Activated T-helper 1 cell treated with anti-CD3 and anti-CD28 coated beads, Interleukin-2, amount 50 U/mL, for 16 hours (primary cell): ENCODE results near the gene TRIM47.

Experiments used
- DNase-seq, 2 donors: peaks; one replicate each; pipeline ENCODE4 v3.0.0-alpha.2; 2020; ENCODE audit warnings: low read depth in 1 of 2, low spot score in 1 of 2

The TRIM47 gene

DNA sequence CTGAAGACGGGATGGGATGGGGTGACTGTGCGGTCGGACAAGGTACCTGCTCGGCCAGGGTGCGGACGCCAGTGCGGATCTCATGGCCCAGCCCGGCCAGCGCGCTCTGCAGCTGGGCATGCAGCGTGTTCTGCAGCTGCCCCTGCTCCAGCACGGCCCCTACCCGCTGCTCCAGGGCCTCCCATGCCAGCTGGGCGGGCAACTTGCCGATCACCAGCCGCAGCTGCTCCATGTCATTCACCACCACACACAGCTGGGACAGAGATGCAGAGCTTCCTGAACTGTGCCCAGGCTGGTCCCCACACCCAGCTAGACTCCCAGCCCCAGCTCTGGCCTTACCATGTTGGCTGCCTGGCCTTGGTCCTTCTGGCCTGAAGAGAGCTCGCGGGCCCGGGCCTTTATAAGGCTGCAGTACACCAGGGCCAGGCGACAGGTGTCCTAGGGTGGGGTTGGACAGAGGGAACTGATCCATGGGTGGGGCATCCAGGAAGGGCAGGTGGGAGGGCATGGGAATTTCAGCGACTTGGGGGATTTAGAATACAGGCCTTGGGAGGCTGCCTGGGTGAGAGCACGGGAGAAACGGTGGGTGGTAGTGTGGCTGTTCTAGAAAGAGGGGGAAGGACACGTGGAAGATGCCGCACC is 44.0 kb downstream of the TRIM47 start:
- no peak for DNase-seq

DNA sequence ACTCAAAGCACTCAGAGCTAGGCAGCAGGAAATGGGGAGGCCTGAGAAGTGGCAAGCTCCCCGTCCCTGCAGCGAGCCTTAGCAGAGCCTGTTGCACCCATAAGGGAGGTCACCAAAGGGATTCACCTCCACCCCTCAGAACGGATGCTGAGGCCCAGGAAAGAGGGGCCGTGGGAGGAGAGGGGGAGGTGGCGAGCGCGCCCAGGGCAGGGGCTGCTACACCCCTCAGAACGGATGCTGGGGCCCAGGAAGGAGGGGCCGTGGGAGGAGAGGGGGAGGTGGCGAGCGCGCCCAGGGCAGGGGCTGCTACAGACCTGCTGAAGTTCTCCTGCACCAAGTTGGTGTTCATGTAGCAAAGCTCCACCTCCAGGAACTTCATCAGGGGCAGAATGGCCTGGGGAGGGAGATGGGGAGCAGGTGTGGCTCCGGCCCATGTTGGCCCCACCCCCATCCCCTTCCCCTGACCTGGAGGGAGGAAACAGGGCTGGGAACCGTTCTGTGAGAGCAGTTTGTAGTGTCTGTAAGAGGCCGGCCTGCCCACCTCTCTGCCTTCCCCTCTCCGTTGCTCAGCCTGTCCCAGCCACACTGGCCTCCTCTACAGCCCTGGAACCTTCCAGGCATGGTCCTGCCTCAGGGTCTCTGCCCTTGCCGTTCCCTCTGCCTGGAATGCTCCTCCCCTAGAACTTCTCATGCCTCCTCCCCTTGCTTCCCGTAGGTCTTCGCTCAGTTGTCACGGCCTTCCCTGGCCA is 45.6 kb downstream of the TRIM47 start:
- no peak for DNase-seq

DNA sequence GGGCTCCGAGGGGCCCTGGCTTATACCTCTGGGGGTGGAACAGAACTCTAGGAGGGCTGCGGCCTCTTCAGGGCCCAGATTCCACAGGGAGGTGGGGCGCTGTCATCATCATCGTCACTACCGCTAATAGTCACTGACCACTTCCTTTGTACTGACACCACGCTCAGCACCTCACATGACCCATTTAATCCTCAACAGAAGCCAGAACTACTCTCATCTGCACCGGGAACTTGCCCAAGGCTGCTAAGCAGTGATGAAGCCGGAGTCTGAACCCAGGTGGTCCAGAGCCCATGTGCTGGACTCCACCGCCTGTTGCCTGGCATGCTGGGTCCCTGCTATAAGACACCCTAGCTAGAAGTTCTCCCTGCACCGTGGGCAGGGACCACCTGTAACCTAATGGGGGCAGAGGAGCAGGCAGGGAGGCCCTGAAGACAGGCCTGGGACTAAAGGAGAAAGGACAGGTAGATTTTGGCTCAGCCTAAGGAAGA is 46.2 kb downstream of the TRIM47 start:
- no peak for DNase-seq

DNA sequence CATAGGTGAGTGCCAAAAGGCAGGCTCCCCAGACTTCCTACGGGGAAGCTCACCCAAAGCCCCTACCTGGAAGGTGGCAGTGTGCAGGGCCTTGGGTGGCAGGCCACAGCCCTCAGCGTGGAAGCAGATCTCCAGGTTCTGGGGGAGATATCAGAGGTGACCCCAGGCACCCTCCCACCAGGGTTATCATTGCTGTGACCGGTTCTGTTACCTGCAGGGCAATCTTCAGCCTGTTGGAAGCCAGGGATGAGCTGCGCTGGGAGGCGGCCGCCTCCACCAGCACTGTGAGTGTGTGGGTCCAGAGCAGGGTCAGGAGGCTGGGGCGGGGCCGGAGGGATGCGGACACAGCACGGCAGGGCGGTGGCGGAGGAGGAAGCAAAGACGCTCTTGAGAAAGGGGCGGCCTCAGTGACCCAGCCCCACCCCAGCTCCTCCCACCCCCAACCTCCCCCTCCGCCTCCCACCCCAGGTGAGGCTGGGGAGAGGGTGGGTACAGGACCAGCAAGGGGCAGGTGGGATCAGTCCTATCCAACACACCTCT is 47.3 kb downstream of the TRIM47 start:
- DNase-seq = no peak

DNA sequence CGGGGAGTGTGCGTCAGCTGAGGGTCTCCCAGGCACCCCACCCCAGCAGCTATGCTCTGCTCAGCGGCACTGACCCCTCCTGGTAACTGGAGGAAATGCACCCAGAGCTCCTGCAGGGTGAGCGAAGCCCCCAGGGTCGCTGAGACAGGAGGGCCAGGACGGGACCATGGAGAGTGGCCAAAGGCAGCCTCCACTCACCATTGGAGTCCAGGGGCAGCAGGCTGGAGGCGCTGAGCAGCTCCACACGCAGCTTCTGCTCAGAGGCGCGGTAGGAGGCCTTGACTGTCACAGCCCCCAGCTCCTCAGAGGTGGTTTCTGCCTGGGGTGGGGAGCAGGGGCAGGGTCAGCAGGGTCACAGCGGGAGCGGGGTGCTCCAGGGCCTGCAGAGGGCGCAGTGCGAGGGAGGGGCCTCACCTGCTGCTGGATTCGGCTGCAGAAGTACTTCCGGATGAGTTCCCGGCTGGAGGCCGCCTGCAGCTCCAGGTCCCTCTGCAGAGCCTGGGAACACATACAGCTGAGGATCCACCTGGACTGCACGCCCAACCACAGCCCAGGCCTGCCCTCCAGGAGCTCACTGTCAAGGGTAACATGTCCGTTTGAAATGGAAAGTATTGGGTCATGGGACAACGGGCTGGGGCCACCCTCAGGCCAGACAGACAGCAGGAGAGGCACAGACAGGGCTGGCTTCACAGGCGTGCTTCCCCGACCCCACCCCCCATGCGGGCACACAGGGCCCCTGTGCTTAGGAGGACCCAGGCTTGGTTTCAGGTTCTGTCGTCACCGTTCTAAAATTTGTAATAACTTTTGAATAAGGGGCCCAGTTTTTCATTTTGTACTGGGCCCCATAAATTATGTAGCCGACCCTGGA is 48.0 kb downstream of the TRIM47 start:
- DNase-seq = no peak

DNA sequence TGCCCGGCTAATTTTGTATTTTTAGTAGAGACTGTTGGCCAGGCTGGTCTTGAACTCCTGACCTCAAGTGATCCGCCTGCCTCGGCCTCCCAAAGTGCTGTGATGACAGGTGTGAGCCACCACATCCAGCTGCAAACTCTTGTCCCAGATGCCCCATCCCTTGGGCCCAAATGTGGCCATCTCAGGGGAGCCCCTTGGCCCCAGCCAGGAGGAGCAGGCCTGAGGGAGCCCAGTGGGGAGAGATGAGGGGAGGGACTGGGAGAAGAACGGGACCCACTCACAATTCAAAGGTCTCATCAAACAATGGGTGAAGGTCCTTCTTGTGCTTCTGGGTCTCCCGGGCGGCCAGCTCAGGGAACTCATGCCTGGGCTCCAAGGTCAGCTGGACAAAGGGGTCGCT is 48.6 kb downstream of the TRIM47 start:
- DNase-seq = no peak

DNA sequence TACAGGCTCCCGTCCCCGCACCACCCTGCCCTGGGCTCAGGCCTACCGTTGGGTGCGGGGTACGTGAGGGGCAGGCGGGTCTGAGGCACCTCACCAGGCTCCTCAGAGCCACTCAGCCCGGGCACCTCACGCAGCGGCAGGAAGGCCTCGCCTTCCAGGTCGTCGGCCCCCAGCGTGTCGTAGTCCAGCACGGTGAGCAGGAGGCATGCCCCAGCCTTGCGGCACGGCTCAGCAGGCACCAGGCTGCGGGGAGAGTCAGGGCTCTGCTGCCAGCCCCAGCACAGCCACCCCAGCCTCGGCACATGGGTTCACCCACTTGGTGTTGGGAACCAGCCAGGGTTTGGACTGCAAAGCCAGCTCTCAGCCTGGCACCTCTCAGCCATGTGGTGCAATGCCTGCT is 49.6 kb downstream of the TRIM47 start:
- DNase-seq = no peak

DNA sequence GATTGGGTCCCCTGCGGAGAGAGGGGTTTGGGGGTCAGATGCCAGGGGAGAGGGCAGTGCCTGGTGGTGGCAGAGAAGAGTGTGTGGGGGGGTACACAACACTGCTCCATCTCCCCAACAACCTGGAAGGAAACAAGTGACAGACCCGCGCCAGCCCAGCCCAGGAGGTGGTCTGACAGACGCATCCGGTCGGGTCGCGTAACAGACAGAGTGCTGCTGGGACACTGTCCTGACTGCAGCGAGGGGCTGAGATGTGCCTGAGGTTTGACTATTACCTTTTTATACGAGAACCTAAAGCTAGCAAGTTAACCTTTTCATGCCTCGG is 50.3 kb downstream of the TRIM47 start:
- no peak for DNase-seq

DNA sequence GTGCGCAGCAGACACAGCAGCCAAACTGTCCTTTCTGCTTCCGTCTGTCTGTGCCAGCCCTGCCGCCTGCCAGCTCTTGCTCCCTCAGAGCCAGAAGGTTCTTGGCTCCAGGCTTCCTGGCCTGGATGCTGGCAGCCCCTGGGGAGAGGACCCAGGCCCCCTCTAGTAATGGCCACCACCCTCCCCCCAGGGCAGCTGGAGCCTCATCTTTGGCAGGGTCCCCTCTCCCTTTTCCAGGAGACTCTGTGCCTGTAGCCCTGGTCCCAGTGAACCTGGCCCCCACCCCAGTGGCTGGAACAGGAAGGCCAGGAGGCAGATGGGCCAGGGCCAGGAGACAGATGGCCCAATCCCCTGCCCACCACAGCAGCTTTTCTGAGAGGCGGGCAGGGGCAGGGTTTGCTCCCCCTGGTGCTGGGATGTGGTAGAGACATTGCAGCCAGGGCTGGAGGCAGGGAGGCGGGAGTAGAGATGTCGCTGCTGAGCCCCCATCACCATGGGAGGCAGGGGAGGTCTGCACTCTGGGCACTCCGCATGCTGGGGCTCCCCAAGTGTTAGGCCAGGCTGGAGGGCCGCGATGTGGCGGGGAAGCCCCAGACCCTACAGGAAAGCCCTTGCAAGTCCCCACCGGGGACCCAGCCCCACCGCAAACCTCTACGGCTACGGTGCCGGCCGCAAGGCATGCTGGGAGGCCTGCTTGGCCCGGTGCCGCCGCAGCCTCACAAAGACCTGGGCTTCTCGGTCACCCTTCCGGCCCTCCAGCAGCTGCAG is 50.9 kb downstream of the TRIM47 start:
- peak; percentile 16 to 47 for DNase-seq

DNA sequence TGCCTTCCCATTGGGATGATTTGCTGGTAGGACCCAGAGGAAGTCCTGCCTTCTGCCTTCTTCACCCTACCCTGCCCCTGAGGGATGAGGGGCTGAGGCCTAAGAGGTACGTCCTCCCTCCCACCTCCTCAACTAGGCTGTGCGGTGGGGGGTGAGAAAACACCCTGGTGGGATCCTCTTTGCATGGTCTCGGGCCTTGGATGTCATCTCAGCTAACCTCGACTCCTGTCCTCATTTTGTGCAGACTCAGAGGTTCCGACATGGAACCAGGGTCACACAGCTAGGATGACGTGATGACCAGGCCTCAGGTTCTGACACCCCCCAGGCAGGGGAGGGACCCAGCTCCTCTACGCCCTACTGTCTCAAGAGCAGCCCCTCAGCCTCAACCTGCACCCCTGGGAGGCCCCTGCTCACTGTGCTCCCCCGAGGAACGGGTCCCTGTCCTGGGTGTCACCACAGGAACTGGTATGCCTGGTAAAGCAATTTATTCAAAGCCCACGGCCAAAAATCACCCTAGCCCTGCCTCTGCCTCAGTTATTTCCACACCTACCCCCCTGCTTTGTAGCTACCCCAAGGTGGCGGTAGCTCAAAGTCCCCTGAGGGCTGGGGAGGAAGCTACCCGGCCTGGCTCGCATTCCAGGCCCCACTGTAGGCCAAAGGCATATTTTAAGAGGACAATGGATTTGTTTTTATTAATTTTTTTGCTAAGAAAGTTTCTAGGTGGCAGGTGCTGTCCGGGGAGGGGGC is 51.6 kb downstream of the TRIM47 start:
- no peak for DNase-seq

DNA sequence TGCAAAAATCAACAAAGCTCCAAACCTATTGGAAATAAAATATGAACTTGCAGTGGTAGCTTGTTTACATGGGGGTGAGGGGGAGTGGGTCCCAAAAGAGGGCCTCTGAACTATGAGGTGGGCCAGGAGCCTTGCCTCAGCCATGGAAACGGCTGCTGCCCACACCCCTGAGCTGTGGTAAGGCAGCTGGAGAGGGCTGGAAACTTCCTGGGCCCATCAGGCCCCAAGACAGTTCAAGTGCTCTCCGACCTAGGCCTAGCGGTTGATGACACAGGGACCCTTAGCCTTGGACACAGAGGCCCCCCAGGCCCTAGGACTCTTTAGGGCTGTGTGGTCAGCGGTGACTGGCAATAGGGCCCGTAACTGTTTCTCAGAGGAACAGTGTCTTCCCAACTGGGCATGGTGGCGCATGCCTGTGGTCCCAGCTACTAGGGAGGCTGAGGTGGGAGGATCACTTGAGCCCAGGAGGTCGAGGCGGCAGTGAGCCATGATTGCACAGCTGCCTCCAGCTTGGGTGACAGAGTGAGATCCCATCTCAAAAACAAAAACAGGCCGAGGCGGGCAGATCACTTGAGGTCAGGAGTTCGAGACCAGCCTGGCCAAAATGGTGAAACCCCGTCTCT is 52.5 kb downstream of the TRIM47 start:
- no peak for DNase-seq

DNA sequence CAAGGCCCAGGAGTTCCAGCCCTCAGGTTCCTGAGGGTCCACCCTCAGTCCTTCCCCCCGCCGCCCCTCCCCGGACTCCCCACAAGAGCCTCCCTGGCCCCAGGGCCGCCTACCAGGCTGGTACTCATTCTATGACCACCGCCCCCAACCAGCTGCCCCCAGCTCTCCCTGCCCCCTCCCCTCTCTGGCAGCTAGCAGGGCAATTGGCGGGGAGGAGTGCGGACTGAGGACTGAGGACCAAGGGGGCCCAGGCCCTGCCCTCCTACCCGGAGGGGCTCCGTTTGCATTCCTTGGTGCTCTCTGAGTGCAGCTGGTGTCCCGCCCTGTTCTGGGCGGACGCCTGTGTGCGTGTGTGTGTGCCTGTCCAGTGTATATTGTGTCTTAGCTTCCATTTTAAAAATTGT is 53.2 kb downstream of the TRIM47 start:
- no peak for DNase-seq

DNA sequence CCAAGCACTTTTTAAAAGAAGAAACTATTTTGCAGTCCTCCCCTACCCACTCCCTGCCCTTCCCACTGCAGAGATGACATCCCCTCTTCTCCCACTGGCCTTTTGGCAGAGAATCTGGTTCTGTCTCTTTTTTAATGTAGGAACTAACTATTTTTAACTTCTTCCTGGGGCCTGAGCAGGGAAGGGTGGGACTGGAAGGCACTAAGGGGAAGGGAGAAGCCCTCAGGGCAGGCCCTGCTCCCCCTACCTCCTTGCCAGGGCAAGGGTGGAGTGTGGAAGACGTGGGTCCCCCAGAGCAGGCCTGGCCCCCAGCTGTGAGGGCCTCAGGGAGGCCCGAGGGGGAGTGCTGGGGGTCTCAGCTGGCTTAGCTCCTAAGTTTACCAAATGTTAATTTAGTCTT is 53.7 kb downstream of the TRIM47 start:
- DNase-seq = no peak
